ENCODE data around the gene SAMD4A.

SAMD4A gene

DNA sequence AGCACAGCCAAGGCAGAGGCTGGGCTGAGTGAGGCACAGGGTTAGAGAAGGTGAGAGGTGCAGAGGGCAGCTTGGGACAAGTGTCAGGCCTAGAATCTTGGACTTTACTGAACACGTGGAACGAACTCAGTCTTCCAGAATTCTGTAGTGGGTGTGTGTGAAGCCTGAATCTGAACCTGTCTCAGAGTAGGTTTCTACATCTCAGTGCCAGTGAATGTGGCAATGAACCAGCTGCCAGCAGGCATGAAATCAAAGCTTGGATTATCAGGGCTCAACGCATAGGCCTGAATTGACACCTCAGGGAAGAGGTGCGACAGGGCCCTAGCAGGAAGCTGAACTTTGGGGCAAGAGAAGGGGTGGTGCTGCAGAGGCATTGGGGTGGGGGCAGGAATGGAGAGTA, 104.6 kb downstream of the SAMD4A start:
- no peak for DNase-seq (ENCODE audit: extremely low read depth, insufficient read length)
- TF ChIP-seq, protein P1, sequence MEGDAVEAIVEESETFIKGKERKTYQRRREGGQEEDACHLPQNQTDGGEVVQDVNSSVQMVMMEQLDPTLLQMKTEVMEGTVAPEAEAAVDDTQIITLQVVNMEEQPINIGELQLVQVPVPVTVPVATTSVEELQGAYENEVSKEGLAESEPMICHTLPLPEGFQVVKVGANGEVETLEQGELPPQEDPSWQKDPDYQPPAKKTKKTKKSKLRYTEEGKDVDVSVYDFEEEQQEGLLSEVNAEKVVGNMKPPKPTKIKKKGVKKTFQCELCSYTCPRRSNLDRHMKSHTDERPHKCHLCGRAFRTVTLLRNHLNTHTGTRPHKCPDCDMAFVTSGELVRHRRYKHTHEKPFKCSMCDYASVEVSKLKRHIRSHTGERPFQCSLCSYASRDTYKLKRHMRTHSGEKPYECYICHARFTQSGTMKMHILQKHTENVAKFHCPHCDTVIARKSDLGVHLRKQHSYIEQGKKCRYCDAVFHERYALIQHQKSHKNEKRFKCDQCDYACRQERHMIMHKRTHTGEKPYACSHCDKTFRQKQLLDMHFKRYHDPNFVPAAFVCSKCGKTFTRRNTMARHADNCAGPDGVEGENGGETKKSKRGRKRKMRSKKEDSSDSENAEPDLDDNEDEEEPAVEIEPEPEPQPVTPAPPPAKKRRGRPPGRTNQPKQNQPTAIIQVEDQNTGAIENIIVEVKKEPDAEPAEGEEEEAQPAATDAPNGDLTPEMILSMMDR (IDR thresholded peaks at IDR 0.05; ENCODE audit: insufficient read depth, low read length, poor library complexity, severe bottlenecking) = no peak
- Histone ChIP-seq H3K36me3 (ENCODE audit: control insufficient read depth, insufficient read depth, low read length) (no peaks in the 10 kb centered on the region), H3K4me3 (replicated peaks; ENCODE audit: low read depth, low read length) (no peak overlapping the region), H3K27me3 (replicated peaks; ENCODE audit: control insufficient read depth, insufficient read depth, low read length) (peaks cover 1% of the 10 kb centered on the region)

DNA sequence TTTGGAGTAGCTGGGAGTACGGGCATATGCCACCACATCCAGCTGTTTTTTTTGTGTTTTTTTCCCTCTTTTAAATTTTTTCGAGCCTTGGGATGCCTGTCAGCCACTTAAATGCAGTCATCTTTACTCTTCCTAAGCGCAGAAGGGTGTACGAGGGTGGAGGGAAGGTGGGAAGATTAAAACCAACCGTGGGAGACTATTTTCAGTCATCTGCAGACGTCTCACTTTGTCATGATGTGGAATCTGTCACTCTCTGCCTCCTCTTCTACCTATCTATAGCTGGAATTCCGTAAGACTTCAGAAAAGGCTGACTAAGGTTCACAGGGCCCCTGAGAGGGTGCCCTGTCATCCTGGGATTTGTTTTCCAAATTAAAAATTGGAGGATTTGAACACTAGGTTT, 105.3 kb downstream of the SAMD4A start:
- H3K27me3 ChIP-seq (replicated peaks; ENCODE audit: control insufficient read depth, insufficient read depth, low read length) = peaks cover under 1% of the 10 kb centered on the region
- TF ChIP-seq, protein P1 (IDR thresholded peaks at IDR 0.05; ENCODE audit: insufficient read depth, low read length, poor library complexity, severe bottlenecking) = no peak
- no peaks in the 10 kb centered on the region for H3K36me3 ChIP-seq (ENCODE audit: control insufficient read depth, insufficient read depth, low read length)
- no peak overlapping the region for H3K4me3 ChIP-seq (replicated peaks; ENCODE audit: low read depth, low read length)
- no peak for DNase-seq (ENCODE audit: extremely low read depth, insufficient read length)

DNA sequence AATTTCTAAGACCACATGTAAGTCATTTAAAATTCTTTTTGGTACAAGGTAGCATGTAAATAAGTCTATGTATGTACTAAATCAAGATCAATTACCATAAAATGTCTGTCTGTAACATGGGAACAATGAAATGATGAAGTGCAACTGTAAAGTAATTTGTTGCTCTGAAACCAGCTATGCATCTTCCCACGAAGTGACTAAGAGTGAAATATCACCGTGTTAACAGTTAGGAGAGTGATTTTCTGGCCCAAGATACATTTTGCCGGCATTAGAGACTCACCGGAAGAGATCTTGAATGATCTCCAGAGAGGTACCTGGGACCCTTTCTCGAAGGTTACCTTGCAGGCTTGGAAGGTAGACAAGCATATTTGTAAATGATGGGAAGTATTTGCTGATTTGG, 105.8 kb downstream of the SAMD4A start:
- no peak for DNase-seq (ENCODE audit: extremely low read depth, insufficient read length)
- TF ChIP-seq, protein P1 (IDR thresholded peaks at IDR 0.05; ENCODE audit: insufficient read depth, low read length, poor library complexity, severe bottlenecking) = no peak
- Histone ChIP-seq H3K36me3 (ENCODE audit: control insufficient read depth, insufficient read depth, low read length) (no peaks in the 10 kb centered on the region), H3K27me3 (replicated peaks; ENCODE audit: control insufficient read depth, insufficient read depth, low read length) (no peaks in the 10 kb centered on the region), H3K4me3 (replicated peaks; ENCODE audit: low read depth, low read length) (no peak overlapping the region)

DNA sequence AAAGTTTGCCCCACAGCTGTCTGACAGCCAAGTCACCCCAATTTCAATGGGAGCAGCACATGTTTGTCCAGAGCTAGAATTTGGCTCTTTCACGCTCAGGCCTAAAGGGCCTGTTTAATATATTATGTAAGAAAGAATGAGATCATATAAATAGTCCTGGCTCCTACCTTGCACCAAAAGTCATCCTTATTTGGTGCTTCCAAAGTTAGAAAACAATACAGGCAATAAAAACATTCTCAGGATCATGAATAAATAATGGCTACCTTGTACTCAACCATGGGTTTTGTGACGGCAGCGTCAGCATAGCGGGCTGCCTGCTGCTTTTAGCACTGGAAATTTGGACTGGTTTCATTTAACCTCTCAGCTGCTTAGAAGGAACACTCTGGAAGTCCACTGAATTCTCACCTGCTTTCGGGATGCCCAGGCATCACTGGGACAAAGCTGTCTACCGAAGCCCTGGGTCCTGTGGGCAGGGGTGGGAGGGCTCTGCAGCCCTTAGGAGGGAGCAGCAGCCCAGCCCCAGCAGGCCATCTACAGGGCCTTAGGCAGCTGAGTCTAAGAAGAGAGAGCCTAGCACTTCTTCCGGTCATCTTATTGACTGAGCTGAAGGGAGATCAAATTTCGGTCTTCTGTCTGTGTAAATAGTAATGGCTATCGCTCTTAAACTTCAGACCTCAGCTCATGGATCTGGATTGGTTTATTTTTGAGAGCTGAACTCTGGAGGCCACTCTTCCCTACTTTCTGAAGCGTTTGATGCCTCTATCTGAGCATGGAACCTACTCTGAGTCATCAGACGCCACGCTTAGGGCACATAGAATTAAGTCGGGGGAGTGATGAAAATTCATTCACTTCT, 106.5 kb downstream of the SAMD4A start:
- no peaks in the 10 kb centered on the region for H3K27me3 ChIP-seq (replicated peaks; ENCODE audit: control insufficient read depth, insufficient read depth, low read length)
- no peak overlapping the region for H3K4me3 ChIP-seq (replicated peaks; ENCODE audit: low read depth, low read length)
- H3K36me3 ChIP-seq (ENCODE audit: control insufficient read depth, insufficient read depth, low read length) = no peaks in the 10 kb centered on the region
- DNase-seq (ENCODE audit: extremely low read depth, insufficient read length) = no peak
- TF ChIP-seq, protein P1 (IDR thresholded peaks at IDR 0.05; ENCODE audit: insufficient read depth, low read length, poor library complexity, severe bottlenecking) = no peak

DNA sequence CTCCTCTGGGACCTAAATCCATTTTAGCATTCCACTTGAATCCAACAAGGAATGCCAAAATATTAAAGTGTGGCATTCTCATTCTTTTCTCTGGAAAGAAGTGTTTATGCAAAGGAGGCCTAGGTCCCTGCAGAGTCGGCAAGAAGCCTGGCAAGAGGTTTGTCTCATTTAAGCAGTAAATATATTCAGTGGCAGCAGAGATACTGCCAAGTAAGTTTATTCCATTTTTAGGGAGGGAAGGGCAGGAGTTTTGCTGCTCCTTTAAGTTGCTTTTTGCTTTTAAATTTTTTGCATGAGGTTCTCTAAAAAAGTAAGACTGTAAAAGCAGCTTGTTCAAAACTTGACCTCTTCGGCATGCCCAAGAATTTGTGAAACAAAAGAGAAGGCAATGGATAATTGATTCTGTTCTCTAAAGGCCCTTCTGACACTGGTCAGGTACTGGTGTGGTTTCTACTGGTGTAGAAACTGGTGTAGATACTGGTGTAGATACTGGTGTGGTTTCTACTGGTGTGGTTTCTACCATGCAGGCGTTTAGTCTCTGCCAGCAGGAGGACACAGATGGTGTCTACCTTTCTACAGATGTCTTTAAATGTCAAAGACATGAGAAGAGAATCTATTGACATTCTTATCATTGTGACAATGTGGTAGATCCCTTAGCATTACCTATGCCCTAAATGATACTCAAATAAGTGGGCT, 107.3 kb downstream of the SAMD4A start:
- TF ChIP-seq, protein P1 (IDR thresholded peaks at IDR 0.05; ENCODE audit: insufficient read depth, low read length, poor library complexity, severe bottlenecking) = no peak

More for the DNA sequence above, 107.3 kb downstream of the SAMD4A start:
- Histone ChIP-seq H3K36me3 (ENCODE audit: control insufficient read depth, insufficient read depth, low read length) (no peaks in the 10 kb centered on the region), H3K4me3 (replicated peaks; ENCODE audit: low read depth, low read length) (no peak overlapping the region), H3K27me3 (replicated peaks; ENCODE audit: control insufficient read depth, insufficient read depth, low read length) (no peaks in the 10 kb centered on the region)
- peak; percentile 18 for DNase-seq (ENCODE audit: extremely low read depth, insufficient read length)

Measured in GM06990 (cell line).